Stimulated activated CD8-positive, alpha-beta memory T cell treated with anti-CD3 and anti-CD28 coated beads, Interleukin-7, amount 100 ng/mL, for 4 hours (primary cell): Measurements from ENCODE around the gene ZMYND12.
"Not testable (repeated sequence)": the region's sequence is repeated elsewhere in the genome, so short reads cannot be mapped to it uniquely, and the experiment has no call there.

Experiments
- DNase-seq, 2 donors: peaks; one replicate each; pipeline ENCODE4 v3.0.0-alpha.2; 2020; ENCODE audit warnings: low read depth in 2 of 2

The ZMYND12 gene

GRCh38 chr1:42456010-42456753 is at the start of gene ZMYND12, which contains the start of gene PPCS:
TSS of gene ZMYND12 (minus strand) at chr1:42456022. CDS start at chr1:42455997, 25 bp downstream.
TSS of gene PPCS (plus strand) at chr1:42456543. CDS start at chr1:42456566, 23 bp downstream.
- DNase-seq, result peak; percentile 87 to 90

GRCh38 chr1:42504535-42505128 is 48.8 kb upstream of the ZMYND12 start:
- no peak for DNase-seq

GRCh38 chr1:42502031-42502430 is 46.2 kb upstream of the ZMYND12 start:
- not testable (repeated sequence) for DNase-seq

GRCh38 chr1:42490237-42490636 is 34.4 kb upstream of the ZMYND12 start:
- no peak for DNase-seq

GRCh38 chr1:42484382-42484781 is 28.6 kb upstream of the ZMYND12 start:
- no peak for DNase-seq

- DNase-seq, result no peak
These were observed 26.9 kb upstream of the ZMYND12 start for GRCh38 chr1:42482635-42483153.

GRCh38 chr1:42480921-42481320 is 25.1 kb upstream of the ZMYND12 start:
- DNase-seq, result no peak

GRCh38 chr1:42479621-42480020 is 23.8 kb upstream of the ZMYND12 start:
- no peak for DNase-seq

- no peak for DNase-seq
These were observed 22.0 kb upstream of the ZMYND12 start for GRCh38 chr1:42477775-42478174.

GRCh38 chr1:42477354-42477753 is 21.5 kb upstream of the ZMYND12 start:
- not testable (repeated sequence) for DNase-seq

- no peak for DNase-seq
These were observed 20.8 kb upstream of the ZMYND12 start for GRCh38 chr1:42476605-42477004.

GRCh38 chr1:42469727-42470126 is 13.9 kb upstream of the ZMYND12 start:
- no peak for DNase-seq

GRCh38 chr1:42466030-42466429 is 10.2 kb upstream of the ZMYND12 start:
- DNase-seq, result no peak

- DNase-seq, result no peak
These were observed 8.1 kb upstream of the ZMYND12 start for GRCh38 chr1:42463921-42464320.

- DNase-seq, result peak; percentile 95 to 97
These were observed 7.3 kb upstream of the ZMYND12 start, which contains the start of gene CCDC30 for GRCh38 chr1:42462828-42463763. TSS of gene CCDC30 (plus strand) at chr1:42463286. CDS start at chr1:42480552, 17,266 bp downstream.

- DNase-seq, result no peak
These were observed 5.4 kb upstream of the ZMYND12 start for GRCh38 chr1:42461196-42461595.

GRCh38 chr1:42456754-42457089 is 900 bp upstream of the ZMYND12 start:
- DNase-seq, result peak; percentile 17 to 45

- no peak for DNase-seq
These were observed 1.4 kb downstream of the ZMYND12 start for GRCh38 chr1:42454403-42454802.

- DNase-seq, result no peak
These were observed 2.4 kb downstream of the ZMYND12 start for GRCh38 chr1:42453386-42453785.

GRCh38 chr1:42450061-42450460 is 5.8 kb downstream of the ZMYND12 start:
- no peak for DNase-seq

- no peak for DNase-seq
These were observed 6.6 kb downstream of the ZMYND12 start for GRCh38 chr1:42449256-42449655.

- no peak for DNase-seq
These were observed 13.2 kb downstream of the ZMYND12 start for GRCh38 chr1:42442662-42443061.
